Astrocyte (in vitro differentiated cells and primary cell): ENCODE results near the gene USP15.

Experiments used
- EZH2 ChIP-seq: IDR thresholded peaks from 2 replicates; pipeline ENCODE4 v1.6.1; 2012; ENCODE audit warnings: mild to moderate bottlenecking, low read length, inconsistent platforms; ENCODE audit not compliant: insufficient read depth
- TF ChIP-seq, protein P1 (sequence below): IDR thresholded peaks from 2 replicates; pipeline ENCODE4 v1.5.1; 2011; ENCODE audit warnings: low read depth, mild to moderate bottlenecking, inconsistent platforms, low read length, moderate library complexity; ENCODE audit not compliant: insufficient read depth

DNA sequence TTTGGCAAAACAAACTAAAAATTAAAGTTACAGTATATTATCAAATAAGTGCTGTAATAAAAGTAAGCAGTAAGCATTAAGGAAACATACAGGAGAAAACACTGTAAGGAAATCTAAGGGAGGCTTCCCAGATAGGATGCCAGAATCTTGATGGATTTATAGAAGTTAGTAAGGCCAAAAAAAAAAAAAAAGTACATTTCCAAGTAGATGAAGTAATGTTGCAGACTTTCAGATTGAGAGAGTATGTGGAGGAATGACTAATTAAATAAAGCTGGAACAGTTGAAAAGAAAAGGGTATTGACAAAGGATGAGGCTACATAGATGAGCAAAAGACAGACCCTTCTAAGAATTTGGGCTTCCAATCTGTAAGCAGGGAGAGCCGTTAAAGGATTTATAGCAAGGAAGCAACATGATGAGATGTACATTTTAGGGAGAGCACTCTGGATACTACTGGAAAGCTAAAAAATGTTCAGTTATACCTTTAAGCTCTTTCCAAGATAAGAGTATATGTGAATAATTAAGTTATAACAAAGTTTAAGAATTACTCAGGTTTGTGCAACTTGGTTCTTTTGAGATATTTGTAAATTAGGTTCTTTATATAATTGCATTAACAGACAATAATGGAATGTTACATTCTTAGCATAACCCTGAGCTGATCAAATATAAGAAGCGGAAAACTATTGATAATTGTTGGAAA, 119.0 kb downstream of the USP15 start:
- TF ChIP-seq, protein P1, sequence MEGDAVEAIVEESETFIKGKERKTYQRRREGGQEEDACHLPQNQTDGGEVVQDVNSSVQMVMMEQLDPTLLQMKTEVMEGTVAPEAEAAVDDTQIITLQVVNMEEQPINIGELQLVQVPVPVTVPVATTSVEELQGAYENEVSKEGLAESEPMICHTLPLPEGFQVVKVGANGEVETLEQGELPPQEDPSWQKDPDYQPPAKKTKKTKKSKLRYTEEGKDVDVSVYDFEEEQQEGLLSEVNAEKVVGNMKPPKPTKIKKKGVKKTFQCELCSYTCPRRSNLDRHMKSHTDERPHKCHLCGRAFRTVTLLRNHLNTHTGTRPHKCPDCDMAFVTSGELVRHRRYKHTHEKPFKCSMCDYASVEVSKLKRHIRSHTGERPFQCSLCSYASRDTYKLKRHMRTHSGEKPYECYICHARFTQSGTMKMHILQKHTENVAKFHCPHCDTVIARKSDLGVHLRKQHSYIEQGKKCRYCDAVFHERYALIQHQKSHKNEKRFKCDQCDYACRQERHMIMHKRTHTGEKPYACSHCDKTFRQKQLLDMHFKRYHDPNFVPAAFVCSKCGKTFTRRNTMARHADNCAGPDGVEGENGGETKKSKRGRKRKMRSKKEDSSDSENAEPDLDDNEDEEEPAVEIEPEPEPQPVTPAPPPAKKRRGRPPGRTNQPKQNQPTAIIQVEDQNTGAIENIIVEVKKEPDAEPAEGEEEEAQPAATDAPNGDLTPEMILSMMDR: no peak
- TF ChIP-seq EZH2: no peak
